Keratinocyte (primary cell): ENCODE results near the gene ARMC8. TPM values are rescaled to one million over a fixed set of nuclear protein-coding genes. Genes with fewer than 3 reads are reported as not detected.

Experiments used
- DNase-seq: peaks from one replicate; pipeline ENCODE4 v3.0.0-alpha.2; 2011; ENCODE audit warnings: low read depth, missing footprints, low spot score
- FAIRE-seq: peaks from 2 replicates; lab custom pipeline; 2011; peaks lifted over from hg19 to GRCh38; lab: Jason Lieb, UNC
- H2AFZ ChIP-seq: 2 replicates; pipeline ENCODE4 v1.6.0; 2012; ENCODE audit warnings: low read length, control low read depth, inconsistent platforms; ENCODE audit not compliant: control insufficient read depth
- H3K27ac ChIP-seq: 2 replicates; pipeline ENCODE4 v1.5.1; 2011; ENCODE audit warnings: low read length; ENCODE audit not compliant: control insufficient read depth, insufficient read depth
- H3K27me3 ChIP-seq: 3 replicates; pipeline ENCODE4 v1.6.0; 2011; ENCODE audit warnings: low read length; ENCODE audit not compliant: control insufficient read depth, insufficient read depth; ENCODE audit errors: extremely low read depth
- H3K36me3 ChIP-seq, 2 experiments: 2 replicates in 1 of 2; 3 replicates in 1 of 2; pipeline ENCODE4 v1.5.1; 2011; ENCODE audit warnings: low read length in 2 of 2, mild to moderate bottlenecking in 1 of 2; ENCODE audit not compliant: control insufficient read depth in 2 of 2, insufficient read depth in 2 of 2; ENCODE audit errors: extremely low read depth in 1 of 2
- H3K4me1 ChIP-seq: 3 replicates; pipeline ENCODE4 v1.5.1; 2011; ENCODE audit warnings: low read length; ENCODE audit not compliant: control insufficient read depth, insufficient read depth; ENCODE audit errors: extremely low read depth
- H3K4me2 ChIP-seq: 3 replicates; pipeline ENCODE4 v1.6.0; 2011; ENCODE audit warnings: low read depth, low read length; ENCODE audit not compliant: control insufficient read depth, insufficient read depth; ENCODE audit errors: extremely low read depth
- H3K4me3 ChIP-seq, 3 experiments: fragments of 200-600 bp in 1 of 3; sonication (generic) in 1 of 3; 2 replicates in 2 of 3; 3 replicates in 1 of 3; pipeline ENCODE4 v1.5.1; 2011 to 2016; ENCODE audit warnings: low read length in 3 of 3, mild to moderate bottlenecking in 3 of 3, control low read depth in 2 of 3, inconsistent platforms in 1 of 3, low read depth in 1 of 3, mixed read lengths in 1 of 3, mixed run types in 1 of 3, moderate library complexity in 1 of 3; ENCODE audit not compliant: control insufficient read depth in 2 of 3, insufficient read depth in 2 of 3; ENCODE audit errors: extremely low read depth in 1 of 3
- H3K79me2 ChIP-seq: 2 replicates; pipeline ENCODE4 v1.6.0; 2012; ENCODE audit warnings: low read length; ENCODE audit not compliant: control insufficient read depth, insufficient read depth
- H3K9ac ChIP-seq: 3 replicates; pipeline ENCODE4 v1.6.0; 2011; ENCODE audit warnings: low read length; ENCODE audit not compliant: control insufficient read depth, insufficient read depth; ENCODE audit errors: extremely low read depth
- H3K9me1 ChIP-seq: 3 replicates; pipeline ENCODE4 v1.6.0; 2011; ENCODE audit warnings: low read length; ENCODE audit not compliant: control insufficient read depth, insufficient read depth; ENCODE audit errors: extremely low read depth
- H3K9me3 ChIP-seq: 2 replicates; pipeline ENCODE4 v1.5.1; 2012; ENCODE audit warnings: low read depth, low read length; ENCODE audit not compliant: control insufficient read depth
- H4K20me1 ChIP-seq: 3 replicates; pipeline ENCODE4 v1.6.0; 2011; ENCODE audit warnings: low read length; ENCODE audit not compliant: control insufficient read depth, insufficient read depth; ENCODE audit errors: extremely low read depth
- EZH2 ChIP-seq: IDR thresholded peaks from one replicate; pipeline ENCODE4 v1.6.1; 2012; ENCODE audit warnings: inconsistent platforms, mild to moderate bottlenecking, low read length, moderate library complexity
- dilution Hi-C: fragments of 300-500 bp; cut with MboI; formaldehyde crosslinking; loops from one replicate; pipeline ENCODE4 v1.7.0; 2020; ENCODE audit warnings: low sequenced_read_pairs; ENCODE audit not compliant: extremely low pct_ligation_motif_present
- polyA plus RNA-seq, 5 experiments: library from polyadenylated mRNA; depleted of rRNA in 3 of 5; stranded (reverse) in 3 of 5; stranded (forward) in 1 of 5; unstranded in 1 of 5; fragments of >200 nt; gene quantifications; 1 replicate in 1 of 5; 2 replicates in 3 of 5; 3 replicates in 1 of 5; pipeline versions ENCODE4 v1.2.1 to v1.2.3, GENCODE V29; 2011 to 2012; ENCODE audit warnings: missing spikeins in 2 of 5, low read depth in 1 of 5, low replicate concordance in 1 of 5
- TF ChIP-seq, protein P1 (sequence below), 3 experiments: IDR thresholded peaks in 1 of 3; conservative IDR thresholded peaks in 1 of 3; optimal IDR thresholded peaks in 1 of 3; 2 replicates in 2 of 3; 3 replicates in 1 of 3; pipeline versions ENCODE3 to v1.5.1; 2011; ENCODE audit warnings: low read length in 3 of 3, mild to moderate bottlenecking in 3 of 3, moderate library complexity in 2 of 3, control low read depth in 1 of 3, inconsistent platforms in 1 of 3; ENCODE audit not compliant: insufficient read depth in 2 of 3; ENCODE audit errors: extremely low read depth in 1 of 3

ARMC8 gene
- polyA plus RNA-seq, 1 donor (not counting 4 experiments of a cell fraction or from before 2014, with no cell fraction given) = 50.8 TPM

DNA sequence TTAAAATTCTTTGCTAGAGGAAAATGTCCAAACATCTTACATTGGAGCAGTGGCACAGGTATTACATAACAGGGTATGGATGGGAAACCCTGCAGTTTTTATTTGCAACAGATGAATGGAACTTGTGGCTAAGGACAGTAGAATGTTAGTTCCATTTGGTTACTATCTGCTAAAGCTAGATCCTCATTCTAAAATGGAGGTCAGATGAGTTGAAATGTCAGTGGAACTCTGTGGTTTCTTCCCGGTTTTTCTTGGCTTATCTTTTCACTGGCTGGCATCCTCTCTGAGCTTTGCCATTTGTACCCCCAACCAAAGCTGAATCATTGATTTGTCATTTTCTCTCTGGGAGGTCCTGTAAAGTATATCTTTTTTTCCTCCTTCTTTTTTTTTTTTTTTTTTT lies 68.9 kb downstream of the ARMC8 start:
- Histone ChIP-seq H3K4me1 (peaks cover 18% of the 10 kb centered on the region), H3K79me2 (no peaks in the 10 kb centered on the region), H3K9me1 (no peaks in the 10 kb centered on the region), H3K4me3 (no peak overlapping the region), H3K36me3 (peaks cover 0 to 3% of the 10 kb centered on the region in 2 experiments), H3K9me3 (no peaks in the 10 kb centered on the region), H3K27ac (no peak overlapping the region), H3K27me3 (no peaks in the 10 kb centered on the region), H3K9ac (no peak overlapping the region), H2AFZ (no peak overlapping the region), H3K4me2 (no peak overlapping the region), H4K20me1 (no peaks in the 10 kb centered on the region)
- DNase-seq (no peak), FAIRE-seq (no peak)
- TF ChIP-seq EZH2 = no peak
- TF ChIP-seq, protein P1, sequence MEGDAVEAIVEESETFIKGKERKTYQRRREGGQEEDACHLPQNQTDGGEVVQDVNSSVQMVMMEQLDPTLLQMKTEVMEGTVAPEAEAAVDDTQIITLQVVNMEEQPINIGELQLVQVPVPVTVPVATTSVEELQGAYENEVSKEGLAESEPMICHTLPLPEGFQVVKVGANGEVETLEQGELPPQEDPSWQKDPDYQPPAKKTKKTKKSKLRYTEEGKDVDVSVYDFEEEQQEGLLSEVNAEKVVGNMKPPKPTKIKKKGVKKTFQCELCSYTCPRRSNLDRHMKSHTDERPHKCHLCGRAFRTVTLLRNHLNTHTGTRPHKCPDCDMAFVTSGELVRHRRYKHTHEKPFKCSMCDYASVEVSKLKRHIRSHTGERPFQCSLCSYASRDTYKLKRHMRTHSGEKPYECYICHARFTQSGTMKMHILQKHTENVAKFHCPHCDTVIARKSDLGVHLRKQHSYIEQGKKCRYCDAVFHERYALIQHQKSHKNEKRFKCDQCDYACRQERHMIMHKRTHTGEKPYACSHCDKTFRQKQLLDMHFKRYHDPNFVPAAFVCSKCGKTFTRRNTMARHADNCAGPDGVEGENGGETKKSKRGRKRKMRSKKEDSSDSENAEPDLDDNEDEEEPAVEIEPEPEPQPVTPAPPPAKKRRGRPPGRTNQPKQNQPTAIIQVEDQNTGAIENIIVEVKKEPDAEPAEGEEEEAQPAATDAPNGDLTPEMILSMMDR (optimal IDR thresholded peaks at IDR 0.05 in 1 of 3, IDR thresholded peaks at IDR 0.05 in 1 of 3, conservative IDR thresholded peaks at IDR 0.05 in 1 of 3; ENCODE audit: extremely low read depth in 1 of 3, insufficient read depth in 2 of 3, low read length in 3 of 3) = no peak
- dilution Hi-C loops = no loop called here

DNA sequence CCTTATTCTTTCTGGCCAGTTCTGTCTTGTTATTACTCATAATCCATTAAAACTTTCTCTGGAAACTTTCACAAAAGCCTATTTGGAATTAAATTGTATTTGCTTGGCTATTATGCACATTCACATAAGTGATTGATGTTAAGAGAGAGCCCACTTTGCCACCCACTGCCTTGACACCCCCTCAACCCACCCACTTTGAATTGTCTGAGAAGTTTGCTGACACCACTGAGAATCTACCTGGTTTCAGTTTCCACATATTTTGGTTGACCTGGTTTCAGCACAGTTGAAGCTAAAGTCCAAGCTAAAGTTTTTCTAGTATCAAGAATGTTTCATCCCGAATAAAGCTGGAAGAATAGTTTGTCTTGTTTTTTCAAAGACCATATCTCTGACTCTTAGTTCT lies 70.9 kb downstream of the ARMC8 start:
- DNase-seq (no peak), FAIRE-seq (no peak)
- no peaks in the 10 kb centered on the region for H3K9me1 ChIP-seq
- H3K9me3 ChIP-seq = no peaks in the 10 kb centered on the region
- H3K36me3 ChIP-seq = peaks cover 0 to 3% of the 10 kb centered on the region in 2 experiments
- no peaks in the 10 kb centered on the region for H4K20me1 ChIP-seq
- no peaks in the 10 kb centered on the region for H3K27me3 ChIP-seq
- H2AFZ ChIP-seq = no peak overlapping the region
- TF ChIP-seq, protein P1 (optimal IDR thresholded peaks at IDR 0.05 in 1 of 3, IDR thresholded peaks at IDR 0.05 in 1 of 3, conservative IDR thresholded peaks at IDR 0.05 in 1 of 3; ENCODE audit: extremely low read depth in 1 of 3, insufficient read depth in 2 of 3, low read length in 3 of 3) = no peak
- no peak for TF ChIP-seq EZH2
- H3K9ac ChIP-seq = no peak overlapping the region
- no peak overlapping the region for H3K4me2 ChIP-seq
- no peaks in the 10 kb centered on the region for H3K79me2 ChIP-seq
- no peak overlapping the region for H3K27ac ChIP-seq
- H3K4me3 ChIP-seq = no peak overlapping the region
- H3K4me1 ChIP-seq = peaks cover 15% of the 10 kb centered on the region
- dilution Hi-C loops = no loop called here
